Measurements from ENCODE around the gene OTOP3.
"Not testable (repeated sequence)": the region's sequence is repeated elsewhere in the genome, so short reads cannot be mapped to it uniquely, and the experiment has no call there.

Gene OTOP3

DNA sequence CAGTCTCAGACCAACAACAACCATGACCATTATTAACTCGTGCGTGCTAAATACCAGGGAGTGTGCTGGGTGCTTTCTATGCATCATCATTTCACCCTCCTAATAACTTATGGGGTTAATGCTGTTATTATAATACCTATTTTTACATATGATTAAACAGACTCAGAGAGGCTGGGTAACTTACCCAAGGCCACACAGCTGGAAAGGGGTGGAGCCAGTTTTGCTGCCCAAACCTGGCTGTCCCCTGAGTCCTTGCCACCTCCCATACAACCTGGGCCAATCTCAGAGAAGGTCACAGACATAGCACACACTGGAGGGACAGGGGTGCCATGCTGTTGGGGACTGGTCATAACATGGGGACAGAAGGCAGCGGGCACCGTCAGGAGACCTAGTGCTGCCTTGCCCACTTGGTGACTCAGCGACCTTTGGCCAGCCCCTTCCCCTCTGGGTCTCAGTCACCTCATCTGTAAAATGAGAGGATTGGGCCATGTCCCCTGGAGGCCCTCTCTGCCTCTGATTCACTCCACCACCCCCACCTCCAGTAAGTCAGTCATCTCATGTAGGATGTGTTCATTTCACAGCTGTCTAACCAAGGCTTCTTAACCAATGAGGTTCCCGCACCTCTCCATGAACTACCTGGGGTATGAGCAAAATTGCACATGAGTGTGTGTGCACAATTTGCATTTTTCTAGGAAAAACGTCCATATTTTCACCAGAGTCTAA, 30.9 kb upstream of the OTOP3 start:
- Histone ChIP-seq H3K4me1 (ENCODE audit: insufficient read depth, low read length) (peaks cover 7% of the 10 kb centered on the region), H3K36me3 (ENCODE audit: insufficient read depth, low read length) (no peaks in the 10 kb centered on the region), H3K9ac (ENCODE audit: low read depth, low read length) (no peak overlapping the region), H3K9me3 (ENCODE audit: control insufficient read depth, insufficient read depth, low read length) (no peaks in the 10 kb centered on the region)

DNA sequence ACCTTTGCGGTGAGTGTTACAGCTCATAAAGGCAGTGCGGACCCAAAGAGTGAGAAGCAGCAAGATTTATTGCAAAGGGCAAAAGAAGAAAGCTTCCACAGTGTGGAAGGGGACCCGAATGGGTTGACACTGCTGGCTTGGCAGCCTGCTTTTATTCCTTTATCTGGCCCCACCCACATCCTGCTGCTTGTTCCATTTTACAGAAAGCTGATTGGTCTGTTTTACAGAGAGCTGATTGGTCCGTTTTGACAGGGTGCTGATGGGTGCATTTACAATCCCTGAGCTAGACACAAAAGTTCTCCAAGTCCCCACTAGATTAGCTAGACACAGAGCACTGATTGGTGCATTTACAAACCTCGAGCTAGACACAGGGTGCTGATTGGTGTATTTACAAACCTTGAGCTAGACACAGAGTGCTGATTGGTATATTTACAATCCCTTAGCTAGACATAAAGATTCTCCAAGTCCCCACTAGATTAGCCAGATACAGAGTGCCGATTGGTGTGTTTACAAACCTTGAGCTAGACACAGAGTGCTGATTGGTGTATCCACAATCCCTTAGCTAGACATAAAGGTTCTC, 29.4 kb upstream of the OTOP3 start:
- not testable (repeated sequence) for H3K9ac ChIP-seq (ENCODE audit: low read depth, low read length); H3K36me3 ChIP-seq (ENCODE audit: insufficient read depth, low read length); H3K9me3 ChIP-seq (ENCODE audit: control insufficient read depth, insufficient read depth, low read length)
- peaks cover 13% of the 10 kb centered on the region for H3K4me1 ChIP-seq (ENCODE audit: insufficient read depth, low read length)

DNA sequence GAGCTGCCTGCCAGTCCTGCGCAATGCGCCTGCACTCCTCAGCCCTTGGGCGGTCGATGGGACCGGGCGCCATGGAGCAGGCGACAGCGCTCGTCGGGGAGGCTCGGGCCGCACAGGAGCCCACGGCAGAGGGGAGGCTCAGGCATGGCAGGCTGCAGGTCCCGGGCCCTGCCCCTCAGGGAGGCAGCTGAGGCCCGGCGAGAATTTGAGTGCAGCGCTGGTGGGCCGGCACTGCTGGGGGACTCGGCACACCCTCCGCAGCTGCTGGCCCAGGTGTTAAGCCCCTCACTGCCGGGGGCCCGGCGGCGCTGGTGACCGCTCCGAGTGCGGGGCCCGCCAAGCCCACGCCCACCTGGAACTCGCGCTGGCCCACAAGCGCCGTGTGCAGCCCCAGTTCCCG, 28.7 kb upstream of the OTOP3 start:
- Histone ChIP-seq H3K9ac (ENCODE audit: low read depth, low read length) (no peak overlapping the region), H3K9me3 (ENCODE audit: control insufficient read depth, insufficient read depth, low read length) (no peaks in the 10 kb centered on the region), H3K36me3 (ENCODE audit: insufficient read depth, low read length) (no peaks in the 10 kb centered on the region), H3K4me1 (ENCODE audit: insufficient read depth, low read length) (peaks cover 13% of the 10 kb centered on the region)

DNA sequence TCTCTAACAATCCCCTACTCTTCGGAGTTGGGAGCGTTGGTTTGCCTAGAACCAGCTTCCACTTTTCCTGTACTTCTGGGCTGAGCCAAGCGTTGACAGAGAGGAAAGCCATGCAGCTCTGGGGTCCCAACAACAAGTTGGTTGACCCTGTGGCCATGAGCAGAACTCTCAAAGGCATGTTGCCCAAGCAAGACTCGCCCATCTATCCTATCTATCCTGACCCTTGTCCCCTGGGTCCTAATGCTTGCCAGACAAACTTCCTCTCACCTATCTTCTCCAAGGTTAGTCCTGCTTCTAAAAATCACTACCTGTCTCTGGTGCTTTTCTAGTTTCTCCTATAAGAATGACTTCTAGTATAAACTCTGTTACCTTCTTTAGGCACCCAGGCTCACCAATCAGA, 26.6 kb upstream of the OTOP3 start:
- H3K4me1 ChIP-seq (ENCODE audit: insufficient read depth, low read length): peaks cover 13% of the 10 kb centered on the region
- H3K9me3 ChIP-seq (ENCODE audit: control insufficient read depth, insufficient read depth, low read length); H3K9ac ChIP-seq (ENCODE audit: low read depth, low read length); H3K36me3 ChIP-seq (ENCODE audit: insufficient read depth, low read length): not testable (repeated sequence)

DNA sequence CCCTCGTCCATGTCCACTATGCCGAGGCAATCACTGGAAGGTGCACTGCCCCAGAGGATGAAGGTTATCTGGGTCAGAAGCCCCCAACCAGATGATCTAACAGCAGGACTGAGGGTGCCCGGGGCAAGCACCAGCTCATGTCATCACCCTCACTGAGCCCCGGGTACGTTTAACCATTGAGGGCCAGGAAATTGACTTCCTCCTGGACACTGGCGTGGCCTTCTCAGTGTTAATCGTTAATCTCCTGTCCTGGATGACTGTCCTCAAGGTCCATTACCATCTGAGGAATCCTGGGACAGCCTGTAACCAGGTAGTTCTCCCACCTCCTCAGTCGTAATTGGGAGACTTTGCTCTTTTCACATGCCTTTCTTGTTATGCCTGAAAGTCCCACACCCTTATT, 24.3 kb upstream of the OTOP3 start:
- not testable (repeated sequence) for H3K9me3 ChIP-seq (ENCODE audit: control insufficient read depth, insufficient read depth, low read length); H3K36me3 ChIP-seq (ENCODE audit: insufficient read depth, low read length); H3K9ac ChIP-seq (ENCODE audit: low read depth, low read length)
- H3K4me1 ChIP-seq (ENCODE audit: insufficient read depth, low read length): peaks cover 10% of the 10 kb centered on the region

DNA sequence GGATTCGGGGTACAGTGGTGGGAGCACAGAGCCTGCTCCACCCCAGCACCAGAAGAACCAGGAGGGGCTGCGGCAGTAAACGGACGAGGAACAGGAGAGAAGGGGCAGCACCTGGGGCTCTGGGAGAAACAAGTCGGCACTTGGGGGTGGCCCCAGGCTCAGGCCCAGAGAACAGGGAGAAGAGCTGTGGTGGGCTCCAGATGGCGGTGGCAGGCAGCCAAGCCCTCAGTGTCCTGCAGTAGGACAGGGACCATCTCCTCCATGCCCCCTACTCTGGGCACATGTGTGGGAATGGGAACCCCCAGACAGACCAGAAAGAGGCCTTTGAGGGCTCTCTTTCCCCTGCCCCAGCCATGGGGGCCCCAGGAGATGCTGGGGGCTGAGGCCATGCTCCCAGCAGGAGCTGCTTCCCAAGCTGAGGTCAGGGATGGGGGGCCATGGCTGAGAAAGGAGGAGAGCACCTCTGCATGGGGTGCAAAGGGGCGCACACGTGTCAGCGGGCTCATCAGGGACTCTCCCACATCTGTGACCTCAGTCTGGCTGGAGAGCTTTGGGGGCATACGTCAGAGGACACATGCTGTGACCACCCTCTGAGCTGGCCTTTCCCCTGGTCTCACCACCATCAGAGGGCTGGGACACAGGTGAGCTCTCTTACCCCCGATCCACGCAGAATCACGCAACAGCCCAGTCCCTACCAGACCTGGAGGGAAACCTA, 19.4 kb upstream of the OTOP3 start:
- H3K4me1 ChIP-seq (ENCODE audit: insufficient read depth, low read length): peaks cover 4% of the 10 kb centered on the region; the same call in 1 of the 2 replicates
- H3K36me3 ChIP-seq (ENCODE audit: insufficient read depth, low read length): no peaks in the 10 kb centered on the region
- H3K9ac ChIP-seq (ENCODE audit: low read depth, low read length): no peak overlapping the region
- H3K9me3 ChIP-seq (ENCODE audit: control insufficient read depth, insufficient read depth, low read length): no peaks in the 10 kb centered on the region

DNA sequence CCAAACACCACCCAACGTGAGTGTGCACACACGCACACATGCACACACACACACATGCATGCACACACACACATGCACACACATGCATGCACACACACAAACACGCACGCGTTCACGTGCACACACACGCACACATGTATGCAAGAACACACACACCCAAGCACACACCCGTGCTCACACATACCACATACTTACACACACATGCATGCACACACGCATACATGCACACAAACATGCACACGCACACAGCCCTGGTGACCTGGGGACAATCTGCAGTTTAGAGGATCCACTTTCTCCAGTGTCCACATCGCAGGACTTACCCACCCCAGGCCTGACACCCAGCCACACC, 18.9 kb upstream of the OTOP3 start:
- no peak overlapping the region for H3K9ac ChIP-seq (ENCODE audit: low read depth, low read length)
- no peaks in the 10 kb centered on the region for H3K36me3 ChIP-seq (ENCODE audit: insufficient read depth, low read length)
- no peaks in the 10 kb centered on the region for H3K9me3 ChIP-seq (ENCODE audit: control insufficient read depth, insufficient read depth, low read length)

DNA sequence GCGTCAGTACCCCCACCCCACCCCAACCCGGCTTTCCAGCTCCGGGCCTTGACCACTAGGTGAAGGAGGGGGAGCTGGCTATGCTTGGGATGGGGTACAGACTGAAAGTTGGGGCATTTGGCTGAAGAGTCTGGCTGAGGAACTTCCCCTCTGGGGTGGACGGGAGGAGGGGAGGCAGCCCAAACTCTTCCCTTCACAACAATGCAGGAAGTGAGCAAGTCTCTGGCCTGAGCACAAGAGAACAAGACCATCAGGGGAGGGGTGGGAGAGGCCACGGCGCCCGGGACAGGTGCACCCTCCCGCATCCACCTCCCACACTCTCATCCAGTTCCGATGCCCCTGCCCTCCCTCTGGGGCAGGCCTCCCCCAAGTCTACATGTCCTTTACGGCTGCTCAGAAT, 18.3 kb upstream of the OTOP3 start:
- Histone ChIP-seq H3K36me3 (ENCODE audit: insufficient read depth, low read length) (no peaks in the 10 kb centered on the region), H3K4me1 (ENCODE audit: insufficient read depth, low read length) (peaks cover 6% of the 10 kb centered on the region; the same call in 1 of the 2 replicates), H3K9ac (ENCODE audit: low read depth, low read length) (no peak overlapping the region), H3K9me3 (ENCODE audit: control insufficient read depth, insufficient read depth, low read length) (no peaks in the 10 kb centered on the region)

More for the DNA sequence above, 18.9 kb upstream of the OTOP3 start:
- H3K4me1 ChIP-seq (ENCODE audit: insufficient read depth, low read length): peaks cover 6% of the 10 kb centered on the region; the same call in 1 of the 2 replicates

DNA sequence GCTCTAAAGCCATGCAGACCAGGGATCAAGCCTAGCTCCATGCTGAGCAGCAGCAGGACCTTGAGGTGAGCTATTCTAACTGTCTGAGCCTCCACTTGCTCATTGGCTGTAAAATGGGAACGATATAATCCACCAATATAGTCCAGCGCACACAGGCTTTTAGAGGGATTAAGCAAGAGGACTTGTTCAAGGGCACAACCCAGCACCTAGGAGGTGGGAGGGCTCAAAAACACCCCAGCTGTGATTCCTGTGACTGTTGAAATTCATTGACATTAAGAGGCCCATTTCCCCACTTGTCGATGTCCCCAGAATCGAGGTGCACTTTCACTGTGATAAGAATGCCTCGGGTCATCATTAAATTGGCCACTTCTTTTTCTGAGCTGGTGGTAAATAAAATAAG, 16.8 kb upstream of the OTOP3 start:
- Histone ChIP-seq H3K4me1 (ENCODE audit: insufficient read depth, low read length) (peaks cover 6% of the 10 kb centered on the region; the same call in 1 of the 2 replicates), H3K9ac (ENCODE audit: low read depth, low read length) (no peak overlapping the region), H3K36me3 (ENCODE audit: insufficient read depth, low read length) (no peaks in the 10 kb centered on the region), H3K9me3 (ENCODE audit: control insufficient read depth, insufficient read depth, low read length) (no peaks in the 10 kb centered on the region)

DNA sequence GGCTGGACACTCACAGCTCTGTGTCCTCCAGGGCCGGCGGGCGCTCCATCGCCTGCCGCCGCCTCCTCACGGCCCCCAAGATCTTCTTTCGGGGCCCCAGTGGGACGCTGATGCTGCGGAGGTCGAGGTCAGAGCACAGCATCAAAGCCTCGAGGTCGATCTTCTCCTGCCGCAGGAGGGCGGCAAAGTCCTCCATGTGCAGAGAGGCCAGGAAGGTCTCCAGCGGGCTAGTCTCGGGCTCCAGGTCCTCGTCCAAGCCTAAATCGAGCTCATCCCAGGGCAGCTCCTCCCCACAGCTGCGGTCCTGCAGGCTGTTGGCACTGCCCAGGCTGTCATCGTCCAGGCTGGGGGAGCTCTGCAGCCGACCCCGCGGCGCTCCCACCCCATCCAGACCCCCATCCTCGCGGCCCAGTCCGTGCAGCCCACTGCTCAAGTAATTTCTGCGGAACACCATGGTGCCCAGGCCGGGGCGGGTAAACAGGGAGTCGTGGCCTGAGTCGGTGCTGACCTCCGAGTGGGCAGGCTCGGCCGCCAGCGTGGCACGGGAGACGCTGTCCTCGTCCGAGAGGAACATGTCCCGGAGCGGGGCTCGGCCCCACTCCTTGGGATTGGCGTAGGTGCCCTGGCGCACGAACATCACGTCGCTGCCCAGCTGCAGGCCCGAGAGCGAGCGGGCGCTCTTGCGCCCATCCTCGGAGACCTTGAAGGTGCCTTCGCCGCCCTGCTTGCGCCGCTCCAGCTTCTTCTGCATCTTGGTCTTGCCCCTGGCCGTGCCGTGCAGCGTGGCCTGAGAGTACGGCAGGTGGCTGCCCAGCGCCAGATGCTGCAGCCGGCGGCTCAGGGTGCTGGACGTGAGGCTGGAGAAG, 16.0 kb upstream of the OTOP3 start:
- H3K36me3 ChIP-seq (ENCODE audit: insufficient read depth, low read length): no peaks in the 10 kb centered on the region
- H3K9me3 ChIP-seq (ENCODE audit: control insufficient read depth, insufficient read depth, low read length): no peaks in the 10 kb centered on the region
- peaks cover 6% of the 10 kb centered on the region; the same call in 1 of the 2 replicates for H3K4me1 ChIP-seq (ENCODE audit: insufficient read depth, low read length)
- no peak overlapping the region for H3K9ac ChIP-seq (ENCODE audit: low read depth, low read length)

DNA sequence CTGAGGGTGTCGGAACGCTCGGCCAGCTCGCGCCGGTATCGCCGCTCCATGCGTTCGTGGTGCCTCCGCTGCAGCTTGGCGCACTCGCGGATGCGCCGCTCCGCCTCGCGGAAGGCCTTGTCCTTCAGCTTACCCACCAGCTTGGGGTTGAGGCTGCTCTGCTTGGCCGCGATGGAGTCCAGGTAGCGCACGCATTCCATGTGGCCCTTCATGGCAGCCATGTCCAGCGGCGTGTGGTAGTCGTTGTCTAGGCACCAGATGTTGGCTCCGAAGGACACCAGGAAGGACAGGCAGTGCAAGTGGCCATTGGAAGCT, 15.4 kb upstream of the OTOP3 start:
- Histone ChIP-seq H3K36me3 (ENCODE audit: insufficient read depth, low read length) (no peaks in the 10 kb centered on the region), H3K4me1 (ENCODE audit: insufficient read depth, low read length) (peaks cover 6% of the 10 kb centered on the region; the same call in 1 of the 2 replicates), H3K9ac (ENCODE audit: low read depth, low read length) (no peak overlapping the region), H3K9me3 (ENCODE audit: control insufficient read depth, insufficient read depth, low read length) (no peaks in the 10 kb centered on the region)

DNA sequence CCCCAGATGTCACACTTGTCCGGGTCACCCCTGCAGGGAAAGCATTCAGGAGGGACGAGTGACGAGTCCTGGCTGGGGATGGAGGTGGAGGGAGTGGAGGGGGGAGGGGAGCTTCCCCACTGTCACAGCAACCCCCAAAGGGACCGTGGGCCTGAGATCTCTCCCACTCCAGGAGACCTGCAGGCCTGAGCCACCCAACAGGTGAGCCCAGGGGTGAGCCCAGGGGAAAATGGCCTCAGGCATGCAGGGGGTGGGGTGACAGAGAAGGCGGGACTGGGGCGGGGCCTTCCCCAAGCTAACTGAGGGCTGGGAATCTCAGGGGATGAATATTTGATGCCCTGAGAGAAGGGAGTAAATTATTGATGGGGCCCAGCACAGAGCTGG, 15.1 kb upstream of the OTOP3 start:
- Histone ChIP-seq H3K4me1 (ENCODE audit: insufficient read depth, low read length) (peaks cover 6% of the 10 kb centered on the region; the same call in 1 of the 2 replicates), H3K9ac (ENCODE audit: low read depth, low read length) (no peak overlapping the region), H3K36me3 (ENCODE audit: insufficient read depth, low read length) (no peaks in the 10 kb centered on the region), H3K9me3 (ENCODE audit: control insufficient read depth, insufficient read depth, low read length) (no peaks in the 10 kb centered on the region)

DNA sequence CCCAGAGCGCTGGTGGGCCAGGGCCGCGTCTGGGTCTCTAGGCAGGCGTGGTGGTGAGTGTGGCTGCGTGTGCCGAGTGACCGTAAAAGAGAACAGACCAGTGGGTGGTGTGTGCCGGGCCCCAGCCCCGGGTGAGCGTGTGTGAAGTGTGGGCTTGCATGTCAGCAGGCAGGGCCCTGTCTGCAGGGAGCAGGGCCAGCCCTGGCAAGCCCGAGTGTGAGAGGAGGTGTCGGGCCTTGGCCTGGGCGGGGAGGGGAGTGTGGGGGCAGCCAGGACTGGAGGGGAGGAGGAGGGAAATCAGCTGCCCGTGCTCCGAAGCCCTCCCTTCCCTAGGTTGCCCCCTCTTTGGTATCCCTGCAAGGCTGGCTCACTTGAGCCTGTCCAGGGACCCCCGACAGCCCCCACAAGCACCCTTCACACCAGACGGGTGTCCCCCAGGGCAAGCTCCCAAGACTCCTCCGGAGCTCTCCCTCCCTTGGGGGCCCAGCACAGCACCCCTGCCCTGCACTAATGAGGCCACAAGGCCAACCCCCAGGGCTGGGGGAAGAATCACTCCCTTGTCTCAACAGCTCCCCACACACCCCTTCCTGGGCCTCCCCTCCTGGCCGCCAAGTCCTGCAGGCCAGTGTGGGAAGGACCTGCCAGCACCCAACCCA, 14.5 kb upstream of the OTOP3 start:
- Histone ChIP-seq H3K36me3 (ENCODE audit: insufficient read depth, low read length) (no peaks in the 10 kb centered on the region), H3K4me1 (ENCODE audit: insufficient read depth, low read length) (peaks cover 6% of the 10 kb centered on the region; the same call in 1 of the 2 replicates), H3K9me3 (ENCODE audit: control insufficient read depth, insufficient read depth, low read length) (no peaks in the 10 kb centered on the region), H3K9ac (ENCODE audit: low read depth, low read length) (no peak overlapping the region)

DNA sequence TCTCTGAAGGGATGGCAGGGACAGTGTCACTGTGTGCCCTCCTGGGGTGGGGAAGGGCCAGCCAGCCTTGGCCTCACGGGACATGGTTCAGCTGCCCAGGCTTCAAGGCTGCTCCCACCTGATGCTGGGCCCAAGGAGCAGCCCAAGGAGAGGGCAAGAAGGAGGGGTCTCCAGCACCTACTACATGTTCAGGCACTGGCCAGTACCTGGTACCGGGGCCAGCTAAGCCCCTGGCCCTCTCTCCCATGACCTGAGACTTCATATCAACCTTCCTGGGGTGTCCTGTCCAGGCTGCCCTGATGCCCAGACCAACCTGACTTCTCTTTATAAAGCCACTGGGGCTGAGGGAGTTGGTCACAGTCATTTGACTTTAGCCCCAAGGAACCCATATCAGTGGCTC, 13.9 kb upstream of the OTOP3 start:
- Histone ChIP-seq H3K9me3 (ENCODE audit: control insufficient read depth, insufficient read depth, low read length) (no peaks in the 10 kb centered on the region), H3K4me1 (ENCODE audit: insufficient read depth, low read length) (peaks cover 6% of the 10 kb centered on the region; the same call in 1 of the 2 replicates), H3K9ac (ENCODE audit: low read depth, low read length) (no peak overlapping the region), H3K36me3 (ENCODE audit: insufficient read depth, low read length) (no peaks in the 10 kb centered on the region)
